ENCODE results near the gene ANKRD11.

The ANKRD11 gene

GRCh38 chr16:89344458-89344834, 145.9 kb downstream of the ANKRD11 start:
- no peak for TF ChIP-seq FOXP2 (optimal IDR thresholded peaks at IDR 0.05; ENCODE audit: borderline replicate concordance, extremely low read depth, extremely low read length, insufficient read depth)
- no peak for TF ChIP-seq SIN3A (IDR thresholded peaks at IDR 0.05; ENCODE audit: borderline replicate concordance, insufficient read depth, low read length)
- TF ChIP-seq POLR2AphosphoS5 (IDR thresholded peaks at IDR 0.05; ENCODE audit: low read depth, low read length): no peak
- TF ChIP-seq TAF1 (IDR thresholded peaks at IDR 0.05; ENCODE audit: borderline replicate concordance, insufficient read depth, low read length): no peak
- no peak for TF ChIP-seq REST (IDR thresholded peaks at IDR 0.05; ENCODE audit: insufficient read depth in 1 of 2, low read depth in 2 of 2, low read length in 2 of 2)

- TF ChIP-seq FOXP2 (optimal IDR thresholded peaks at IDR 0.05; ENCODE audit: borderline replicate concordance, extremely low read depth, extremely low read length, insufficient read depth) (no peak), SIN3A (IDR thresholded peaks at IDR 0.05; ENCODE audit: borderline replicate concordance, insufficient read depth, low read length) (no peak)
These were observed 146.6 kb downstream of the ANKRD11 start for GRCh38 chr16:89343501-89344457.

- no peak for TF ChIP-seq SIN3A (IDR thresholded peaks at IDR 0.05; ENCODE audit: borderline replicate concordance, insufficient read depth, low read length)
- TF ChIP-seq POLR2AphosphoS5 (IDR thresholded peaks at IDR 0.05; ENCODE audit: low read depth, low read length): no peak
- no peak for TF ChIP-seq TAF1 (IDR thresholded peaks at IDR 0.05; ENCODE audit: borderline replicate concordance, insufficient read depth, low read length)
- TF ChIP-seq FOXP2 (optimal IDR thresholded peaks at IDR 0.05; ENCODE audit: borderline replicate concordance, extremely low read depth, extremely low read length, insufficient read depth): no peak
- TF ChIP-seq REST (IDR thresholded peaks at IDR 0.05; ENCODE audit: insufficient read depth in 1 of 2, low read depth in 2 of 2, low read length in 2 of 2): no peak
These were observed 148.4 kb downstream of the ANKRD11 start for GRCh38 chr16:89341697-89342694.

GRCh38 chr16:89341279-89341678, 149.1 kb downstream of the ANKRD11 start:
- TF ChIP-seq FOXP2 (optimal IDR thresholded peaks at IDR 0.05; ENCODE audit: borderline replicate concordance, extremely low read depth, extremely low read length, insufficient read depth): no peak
- no peak for TF ChIP-seq POLR2AphosphoS5 (IDR thresholded peaks at IDR 0.05; ENCODE audit: low read depth, low read length)
- no peak for TF ChIP-seq TAF1 (IDR thresholded peaks at IDR 0.05; ENCODE audit: borderline replicate concordance, insufficient read depth, low read length)
- TF ChIP-seq SIN3A (IDR thresholded peaks at IDR 0.05; ENCODE audit: borderline replicate concordance, insufficient read depth, low read length): no peak
- TF ChIP-seq REST (IDR thresholded peaks at IDR 0.05; ENCODE audit: insufficient read depth in 1 of 2, low read depth in 2 of 2, low read length in 2 of 2): no peak

- no peak for TF ChIP-seq SIN3A (IDR thresholded peaks at IDR 0.05; ENCODE audit: borderline replicate concordance, insufficient read depth, low read length)
- no peak for TF ChIP-seq POLR2AphosphoS5 (IDR thresholded peaks at IDR 0.05; ENCODE audit: low read depth, low read length)
- no peak for TF ChIP-seq TAF1 (IDR thresholded peaks at IDR 0.05; ENCODE audit: borderline replicate concordance, insufficient read depth, low read length)
- TF ChIP-seq REST (IDR thresholded peaks at IDR 0.05; ENCODE audit: insufficient read depth in 1 of 2, low read depth in 2 of 2, low read length in 2 of 2): no peak
- TF ChIP-seq FOXP2 (optimal IDR thresholded peaks at IDR 0.05; ENCODE audit: borderline replicate concordance, extremely low read depth, extremely low read length, insufficient read depth): no peak
These were observed 151.5 kb downstream of the ANKRD11 start for GRCh38 chr16:89338863-89339262.
